Neural progenitor cell (in vitro differentiated cells): Measurements from ENCODE around the gene TAF4B. TPM values are rescaled to one million over a fixed set of nuclear protein-coding genes. Genes with fewer than 3 reads are reported as not detected.

Experiments used
- DNase-seq: peaks from one replicate; pipeline ENCODE4 v3.0.0-alpha.2; 2016; ENCODE audit warnings: low spot score
- H2AFZ ChIP-seq: fragments of 200-600 bp; sonication (generic); replicated peaks from 2 replicates; pipeline ENCODE4 v1.6.1; 2016; ENCODE audit warnings: antibody characterized with exemption
- H3F3A ChIP-seq: fragments of 200-600 bp; sonication (generic); 2 replicates; pipeline ENCODE4 v1.6.1; 2016; ENCODE audit warnings: antibody characterized with exemption, low read depth
- H3K27ac ChIP-seq: fragments of 200-600 bp; sonication (generic); 2 replicates; pipeline ENCODE4 v1.5.1; 2016; ENCODE audit warnings: mild to moderate bottlenecking
- H3K27me3 ChIP-seq: fragments of 200-600 bp; sonication (generic); 2 replicates; pipeline ENCODE4 v1.6.1; 2016; ENCODE audit warnings: mild to moderate bottlenecking, moderate library complexity
- H3K36me3 ChIP-seq: fragments of 200-600 bp; sonication (generic); 2 replicates; pipeline ENCODE4 v1.5.1; 2016
- H3K4me1 ChIP-seq: fragments of 200-600 bp; sonication (generic); 2 replicates; pipeline ENCODE4 v1.6.1; 2016; ENCODE audit warnings: mixed run types
- H3K4me2 ChIP-seq: fragments of 200-600 bp; sonication (generic); 2 replicates; pipeline ENCODE4 v1.6.1; 2016
- H3K4me3 ChIP-seq: fragments of 200-600 bp; sonication (generic); 2 replicates; pipeline ENCODE4 v1.5.1; 2016
- H3K79me2 ChIP-seq: fragments of 200-600 bp; sonication (generic); 2 replicates; pipeline ENCODE4 v1.6.1; 2016; ENCODE audit warnings: low read depth
- H3K9ac ChIP-seq: fragments of 200-600 bp; sonication (generic); 2 replicates; pipeline ENCODE4 v1.6.1; 2016
- H3K9me3 ChIP-seq: fragments of 200-600 bp; sonication (generic); 2 replicates; pipeline ENCODE4 v1.5.1; 2016; ENCODE audit warnings: low read depth
- H4K20me1 ChIP-seq: fragments of 200-600 bp; sonication (generic); 2 replicates; pipeline ENCODE4 v1.6.1; 2016; ENCODE audit warnings: low read depth
- H3K27ac Mint-ChIP-seq: 3 replicates; pipeline ENCODE4 v1.8.0; 2021; ENCODE audit warnings: mixed read lengths
- H3K27me3 Mint-ChIP-seq: 2 replicates; pipeline ENCODE4 v1.8.0; 2022; ENCODE audit warnings: low read depth, mild to moderate bottlenecking, inconsistent platforms, moderate library complexity, mixed read lengths; ENCODE audit not compliant: insufficient read depth
- H3K36me3 Mint-ChIP-seq: 3 replicates; pipeline ENCODE4 v1.8.0; 2021; ENCODE audit warnings: mixed read lengths
- H3K4me1 Mint-ChIP-seq: 3 replicates; pipeline ENCODE4 v1.8.0; 2021; ENCODE audit warnings: mixed read lengths
- H3K4me3 Mint-ChIP-seq: 3 replicates; pipeline ENCODE4 v1.8.0; 2021; ENCODE audit warnings: mild to moderate bottlenecking, moderate library complexity, mixed read lengths
- H3K9me3 Mint-ChIP-seq: 3 replicates; pipeline ENCODE4 v1.8.0; 2020; ENCODE audit warnings: mixed read lengths
- EZH2 ChIP-seq: fragments of 200-600 bp; sonication (generic); IDR thresholded peaks from 2 replicates; pipeline ENCODE4 v1.6.1; 2017; ENCODE audit warnings: antibody characterized with exemption, mild to moderate bottlenecking, moderate library complexity
- EZH2phosphoT487 ChIP-seq: fragments of 200-600 bp; sonication (generic); IDR thresholded peaks from 2 replicates; pipeline ENCODE4 v1.6.1; 2017; ENCODE audit warnings: antibody characterized with exemption
- total RNA-seq: library from RNA; depleted of rRNA; stranded (reverse); fragments of >200 nt; gene quantifications from 2 replicates; pipeline ENCODE4 v1.2.3, GENCODE V29; 2015; ENCODE audit warnings: low replicate concordance
- TF ChIP-seq, protein P1 (sequence below): fragments of 200-600 bp; sonication (generic); IDR thresholded peaks from 2 replicates; pipeline ENCODE4 v1.5.1; 2017; ENCODE audit warnings: antibody characterized with exemption, mild to moderate bottlenecking

TAF4B gene
- total RNA-seq, 1 donor from 2014 or later = 6.9 TPM

DNA sequence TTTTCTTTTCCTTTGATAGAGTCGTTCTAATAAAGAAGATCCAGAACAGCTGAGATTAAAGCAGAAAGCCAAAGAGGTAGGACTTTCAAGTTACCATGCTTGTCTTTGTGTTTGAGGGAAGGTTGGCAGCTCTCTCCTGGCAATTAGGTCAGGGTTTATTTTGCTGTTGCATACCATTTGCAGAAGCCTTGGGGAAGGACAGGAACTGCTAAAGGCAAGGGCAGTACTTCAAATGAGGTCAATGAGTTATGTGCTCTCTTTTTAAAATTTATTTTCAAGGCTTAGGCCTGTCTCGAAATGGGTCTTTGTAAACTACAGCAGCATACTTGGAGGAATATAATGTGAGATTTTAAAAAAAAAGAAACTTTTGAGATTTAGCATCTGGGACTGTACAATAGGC lies 108.9 kb downstream of the TAF4B start:
- Histone ChIP-seq H3F3A (no peaks in the 10 kb centered on the region), H3K4me1 (peaks cover 5% of the 10 kb centered on the region)
- no peaks in the 10 kb centered on the region for H3K9me3 Mint-ChIP-seq

DNA sequence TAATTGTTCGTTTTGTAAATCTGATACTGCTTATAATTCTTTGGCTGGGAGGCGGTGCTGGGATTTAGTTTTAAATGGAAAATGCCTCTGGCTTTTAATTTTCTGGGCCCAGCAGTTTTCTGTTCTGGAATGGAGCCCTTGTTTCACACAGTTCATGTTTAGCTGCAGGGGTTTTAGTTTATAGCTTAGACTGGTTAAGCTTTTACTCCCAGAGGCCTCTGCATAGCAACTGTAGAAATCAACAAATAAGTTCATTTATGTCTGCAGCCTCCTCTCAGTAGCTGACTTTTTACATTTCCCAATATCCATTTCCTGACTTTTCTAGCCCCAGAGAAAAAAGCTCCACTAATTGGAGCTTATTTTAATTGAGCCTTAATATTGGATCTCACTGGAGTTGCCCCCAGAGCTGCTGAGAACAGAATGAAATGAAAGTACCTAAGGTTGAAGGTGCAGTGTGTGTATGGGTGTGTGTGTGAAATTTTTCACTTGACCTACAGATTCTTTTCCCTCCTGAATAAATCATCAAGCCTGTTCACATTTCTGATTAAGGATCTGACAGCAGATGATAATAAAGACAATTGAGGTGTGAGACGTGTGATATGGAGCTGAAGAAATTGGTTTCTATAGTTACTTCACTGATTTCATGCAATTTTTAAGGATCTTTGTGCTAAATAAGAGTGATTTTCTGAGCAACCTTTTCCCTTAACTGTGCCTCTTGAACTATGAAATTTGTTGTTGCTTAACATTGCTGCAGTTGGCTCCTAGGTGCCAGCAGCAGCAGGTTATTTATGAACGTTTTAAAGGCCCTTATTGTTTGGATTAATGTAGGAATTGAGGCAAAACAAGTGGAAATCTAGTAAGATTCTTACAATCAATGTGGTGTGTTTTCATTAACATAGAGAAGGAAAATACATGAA lies 109.6 kb downstream of the TAF4B start:
- peaks cover 5% of the 10 kb centered on the region for H3K4me1 ChIP-seq
- H3K27ac ChIP-seq = no peak overlapping the region
- H3F3A ChIP-seq = no peaks in the 10 kb centered on the region
- no peak overlapping the region for H3K4me2 ChIP-seq
- H3K27ac Mint-ChIP-seq = peak overlapping the region; percentile 39
- no peak overlapping the region for H2AFZ ChIP-seq
- no peaks in the 10 kb centered on the region for H4K20me1 ChIP-seq
- H3K27me3 ChIP-seq = no peaks in the 10 kb centered on the region
- peaks cover 24% of the 10 kb centered on the region for H3K4me1 Mint-ChIP-seq
- no peaks in the 10 kb centered on the region for H3K36me3 Mint-ChIP-seq
- no peaks in the 10 kb centered on the region for H3K9me3 ChIP-seq
- no peaks in the 10 kb centered on the region for H3K79me2 ChIP-seq
- no peak overlapping the region for H3K4me3 Mint-ChIP-seq
- no peak for DNase-seq
- no peak overlapping the region for H3K4me3 ChIP-seq
- no peaks in the 10 kb centered on the region for H3K27me3 Mint-ChIP-seq
- no peaks in the 10 kb centered on the region for H3K9me3 Mint-ChIP-seq
- no peaks in the 10 kb centered on the region for H3K36me3 ChIP-seq
- no peak overlapping the region for H3K9ac ChIP-seq
- TF ChIP-seq EZH2 (no peak), EZH2phosphoT487 (no peak)
- TF ChIP-seq, protein P1, sequence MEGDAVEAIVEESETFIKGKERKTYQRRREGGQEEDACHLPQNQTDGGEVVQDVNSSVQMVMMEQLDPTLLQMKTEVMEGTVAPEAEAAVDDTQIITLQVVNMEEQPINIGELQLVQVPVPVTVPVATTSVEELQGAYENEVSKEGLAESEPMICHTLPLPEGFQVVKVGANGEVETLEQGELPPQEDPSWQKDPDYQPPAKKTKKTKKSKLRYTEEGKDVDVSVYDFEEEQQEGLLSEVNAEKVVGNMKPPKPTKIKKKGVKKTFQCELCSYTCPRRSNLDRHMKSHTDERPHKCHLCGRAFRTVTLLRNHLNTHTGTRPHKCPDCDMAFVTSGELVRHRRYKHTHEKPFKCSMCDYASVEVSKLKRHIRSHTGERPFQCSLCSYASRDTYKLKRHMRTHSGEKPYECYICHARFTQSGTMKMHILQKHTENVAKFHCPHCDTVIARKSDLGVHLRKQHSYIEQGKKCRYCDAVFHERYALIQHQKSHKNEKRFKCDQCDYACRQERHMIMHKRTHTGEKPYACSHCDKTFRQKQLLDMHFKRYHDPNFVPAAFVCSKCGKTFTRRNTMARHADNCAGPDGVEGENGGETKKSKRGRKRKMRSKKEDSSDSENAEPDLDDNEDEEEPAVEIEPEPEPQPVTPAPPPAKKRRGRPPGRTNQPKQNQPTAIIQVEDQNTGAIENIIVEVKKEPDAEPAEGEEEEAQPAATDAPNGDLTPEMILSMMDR = no peak

More for the DNA sequence above, 108.9 kb downstream of the TAF4B start:
- Mint-ChIP-seq H3K4me3 (no peak overlapping the region), H3K27me3 (no peaks in the 10 kb centered on the region), H3K27ac (peak overlapping the region; percentile 39), H3K36me3 (no peaks in the 10 kb centered on the region), H3K4me1 (peaks cover 24% of the 10 kb centered on the region)
- H3K27ac ChIP-seq = no peak overlapping the region
- H3K36me3 ChIP-seq = no peaks in the 10 kb centered on the region
- no peak overlapping the region for H3K4me3 ChIP-seq
- H3K79me2 ChIP-seq = no peaks in the 10 kb centered on the region
- no peaks in the 10 kb centered on the region for H3K27me3 ChIP-seq
- no peak overlapping the region for H3K4me2 ChIP-seq
- no peak overlapping the region for H2AFZ ChIP-seq
- TF ChIP-seq, protein P1 = no peak
- TF ChIP-seq EZH2phosphoT487 (no peak), EZH2 (no peak)
- no peaks in the 10 kb centered on the region for H4K20me1 ChIP-seq
- no peaks in the 10 kb centered on the region for H3K9me3 ChIP-seq
- no peak overlapping the region for H3K9ac ChIP-seq
- DNase-seq = no peak

DNA sequence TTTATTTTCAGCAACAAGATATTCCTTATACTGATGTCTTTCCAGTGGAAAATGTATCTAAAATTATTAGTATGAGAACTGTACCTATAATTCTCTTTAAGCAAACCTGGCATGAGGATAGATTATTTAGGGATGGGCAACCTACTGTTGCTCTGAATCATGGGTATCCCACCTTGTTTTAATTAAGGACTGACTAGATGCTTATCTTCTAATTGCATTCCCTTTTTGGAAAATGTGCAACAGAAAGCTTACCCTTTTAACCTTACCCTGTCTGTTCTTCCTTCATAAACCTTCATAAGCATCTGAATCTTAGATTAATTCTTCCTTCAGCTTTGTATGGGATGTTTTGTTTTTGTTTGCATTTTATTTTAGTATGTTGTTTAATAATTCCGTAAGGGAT lies 110.3 kb downstream of the TAF4B start:
- Mint-ChIP-seq H3K9me3 (no peaks in the 10 kb centered on the region), H3K27me3 (no peaks in the 10 kb centered on the region), H3K36me3 (no peaks in the 10 kb centered on the region), H3K4me3 (no peak overlapping the region), H3K4me1 (peaks cover 24% of the 10 kb centered on the region), H3K27ac (peak overlapping the region; percentile 81)
- no peaks in the 10 kb centered on the region for H3K9me3 ChIP-seq
- H3K4me1 ChIP-seq = peaks cover 5% of the 10 kb centered on the region
- no peaks in the 10 kb centered on the region for H3F3A ChIP-seq
- H2AFZ ChIP-seq = no peak overlapping the region
- H3K79me2 ChIP-seq = no peaks in the 10 kb centered on the region
- H3K36me3 ChIP-seq = no peaks in the 10 kb centered on the region
- H3K4me3 ChIP-seq = no peak overlapping the region
- DNase-seq = no peak
- no peak overlapping the region for H3K9ac ChIP-seq
- TF ChIP-seq EZH2phosphoT487 = no peak
- TF ChIP-seq, protein P1 = no peak
- no peak for TF ChIP-seq EZH2
- no peak overlapping the region for H3K27ac ChIP-seq
- no peak overlapping the region for H3K4me2 ChIP-seq
- H3K27me3 ChIP-seq = no peaks in the 10 kb centered on the region
- no peaks in the 10 kb centered on the region for H4K20me1 ChIP-seq
